GM13977 (cell line): ENCODE measurements around the gene GPR55.

ENCODE experiments used
- DNase-seq: peaks from one replicate; pipeline ENCODE4 v3.0.0; 2012; ENCODE audit warnings: low spot score
- CTCF ChIP-seq: IDR thresholded peaks from 2 replicates; pipeline ENCODE4 v1.5.1; 2012; ENCODE audit warnings: mild to moderate bottlenecking, control low read depth; ENCODE audit not compliant: insufficient read depth; ENCODE audit errors: extremely low read depth, missing control alignments
- in situ Hi-C: fragments of 300-500 bp; cut with MboI; formaldehyde crosslinking; loops from one replicate; pipeline ENCODE4 v1.12.0; 2022; ENCODE audit warnings: low sequenced_read_pairs, low pct_unique_long_range_greater_than_20kb, mixed read lengths, inconsistent platforms; ENCODE audit not compliant: unreplicated experiment

The GPR55 gene

DNA sequence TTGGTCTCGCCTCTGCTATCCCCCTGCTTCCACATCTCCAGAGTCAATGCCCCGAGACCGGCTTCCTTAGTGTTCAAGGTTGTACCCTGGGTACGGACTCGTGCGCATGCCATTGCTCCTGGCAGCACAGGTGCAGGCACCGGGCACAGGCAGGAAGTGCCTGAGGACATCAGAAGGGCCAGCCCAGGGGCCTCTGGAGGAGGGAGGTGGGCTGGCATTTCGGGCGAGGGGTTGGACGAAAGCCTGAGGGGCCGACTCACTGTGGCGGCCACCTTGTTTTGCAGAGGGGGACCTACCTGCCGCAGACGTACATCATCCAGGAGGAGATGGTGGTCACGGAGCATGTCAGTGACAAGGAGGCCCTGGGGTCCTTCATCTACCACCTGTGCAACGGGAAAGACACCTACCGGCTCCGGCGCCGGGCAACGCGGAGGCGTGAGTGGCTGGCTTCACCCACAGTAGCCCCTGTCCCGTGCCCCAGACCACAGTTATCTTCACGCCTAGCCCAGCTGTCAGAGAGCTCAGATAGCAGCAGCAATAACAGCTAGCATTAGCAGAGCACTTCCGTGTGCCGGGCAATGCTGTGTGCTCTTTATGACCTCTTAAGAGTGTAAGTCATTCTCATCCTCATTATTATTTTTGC lies 47.8 kb downstream of the GPR55 start:
- in situ Hi-C loops = no loop called here
- no peak for TF ChIP-seq CTCF
- DNase-seq = no peak

- no peak for DNase-seq
- in situ Hi-C loops = no loop called here
- no peak for TF ChIP-seq CTCF
Measured at GRCh38 chr2:230875347-230876315, 49.4 kb downstream of the GPR55 start.

GRCh38 chr2:230874876-230875275 lies 50.2 kb downstream of the GPR55 start:
- in situ Hi-C loops = no loop called here
- TF ChIP-seq CTCF = no peak
- DNase-seq = no peak

DNA sequence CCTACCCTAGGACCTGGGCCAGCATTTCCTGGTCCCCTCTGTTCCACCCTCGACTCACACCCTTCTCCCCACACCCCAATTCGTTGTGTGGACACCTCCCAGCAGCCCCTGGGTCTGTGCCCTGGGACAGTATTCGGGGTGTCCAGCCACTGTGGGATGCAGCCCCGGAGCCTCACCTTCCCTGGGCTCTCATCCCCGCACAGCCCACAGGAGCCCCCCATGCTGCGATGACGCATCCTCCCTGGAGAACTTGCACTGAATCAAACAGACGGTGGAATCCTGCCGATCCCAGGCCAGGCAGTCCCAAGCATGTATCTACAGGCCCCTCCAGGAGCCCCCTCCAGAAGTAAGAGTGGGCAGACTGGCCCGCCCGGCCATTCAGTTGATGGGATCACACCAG lies 50.6 kb downstream of the GPR55 start:
- DNase-seq = no peak
- in situ Hi-C loops = no loop called here
- no peak for TF ChIP-seq CTCF

GRCh38 chr2:230873661-230874401 lies 51.2 kb downstream of the GPR55 start:
- no peak for TF ChIP-seq CTCF
- in situ Hi-C loops = no loop called here
- peak; percentile 75 for DNase-seq

DNA sequence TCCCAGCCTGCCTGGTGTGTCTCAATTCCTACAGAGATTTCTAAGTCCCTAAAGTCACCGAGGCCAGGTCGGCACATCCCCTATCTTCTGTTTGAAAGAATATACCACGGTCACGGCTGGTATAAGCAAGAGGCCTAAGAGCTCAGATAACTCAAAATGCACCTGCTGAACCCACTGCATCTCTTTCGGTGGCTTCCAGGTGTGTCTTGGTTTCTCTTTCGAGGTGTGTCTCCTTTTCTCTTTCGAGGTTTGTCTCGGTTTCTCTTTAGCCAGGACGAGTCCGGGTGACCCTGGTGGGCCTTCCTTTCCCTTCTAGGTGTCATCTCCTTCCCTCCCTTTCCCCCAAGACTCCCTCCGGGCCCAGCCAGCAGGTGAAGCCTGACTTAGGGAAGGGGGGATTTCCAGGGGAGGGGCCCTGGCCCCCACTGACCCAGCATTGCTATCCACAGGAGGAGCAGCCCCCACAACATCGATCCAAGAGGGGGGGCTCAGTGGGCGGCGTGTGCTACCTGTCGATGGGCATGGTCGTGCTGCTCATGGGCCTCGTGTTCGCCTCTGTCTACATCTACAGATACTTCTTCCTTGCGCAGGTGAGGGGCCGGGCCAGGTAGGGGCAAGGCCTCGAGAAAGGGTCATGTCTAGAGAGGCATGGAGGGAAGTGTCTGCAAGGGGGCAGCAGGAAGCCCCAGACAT lies 51.9 kb downstream of the GPR55 start:
- in situ Hi-C loops = no loop called here
- no peak for TF ChIP-seq CTCF
- DNase-seq = peak; percentile 86
